ENCODE results near the gene CEP89.
"Not testable (repeated sequence)": the region's sequence is repeated elsewhere in the genome, so short reads cannot be mapped to it uniquely, and the experiment has no call there.

The CEP89 gene

DNA sequence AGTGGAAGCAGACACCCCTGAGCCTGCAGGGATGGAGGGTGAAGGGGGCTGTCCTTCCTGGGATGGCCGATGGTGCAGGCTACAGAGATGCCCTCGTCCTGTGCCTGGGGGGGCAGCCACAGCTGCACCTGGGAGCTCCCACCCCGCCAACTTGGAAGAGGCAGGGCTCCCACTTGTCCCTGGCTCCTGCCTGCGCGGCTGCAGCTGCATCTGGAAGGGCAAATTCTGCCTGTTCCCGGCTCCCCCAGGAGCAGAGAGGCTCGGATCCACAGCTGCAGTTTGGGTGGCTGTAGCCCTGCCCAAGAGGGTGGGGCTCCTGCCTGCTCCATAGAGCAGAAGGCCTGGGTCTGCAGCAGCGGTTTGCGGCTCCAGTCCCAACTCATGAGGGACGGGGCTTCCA lies 2.2 kb downstream of the CEP89 start:
- H3K79me2 ChIP-seq (ENCODE audit: insufficient read depth, low read length) = no peaks in the 10 kb centered on the region
- H3K4me2 ChIP-seq (ENCODE audit: low read depth, low read length, poor library complexity, severe bottlenecking) = no peak overlapping the region
- no peak overlapping the region for H3K27ac ChIP-seq (ENCODE audit: low read depth, low read length)
- H3K4me3 ChIP-seq (ENCODE audit: insufficient read depth, low read length, poor library complexity, severe bottlenecking) = no peak overlapping the region
- H3K9me2 ChIP-seq (replicated peaks; ENCODE audit: insufficient read depth, low read length) = no peaks in the 10 kb centered on the region
- H3K9ac ChIP-seq (ENCODE audit: low read length) = no peak overlapping the region
- no peaks in the 10 kb centered on the region for H3K36me3 ChIP-seq (ENCODE audit: low read length)
- H3F3A ChIP-seq (ENCODE audit: insufficient read depth) = no peaks in the 10 kb centered on the region
- no peaks in the 10 kb centered on the region for H3K9me3 ChIP-seq (ENCODE audit: insufficient read depth, low read length)
- no peak overlapping the region for H2AFZ ChIP-seq (ENCODE audit: low read depth, low read length, severe bottlenecking)
- H4K20me1 ChIP-seq (ENCODE audit: low read depth, low read length) = no peaks in the 10 kb centered on the region
- no peaks in the 10 kb centered on the region for H3K27me3 ChIP-seq (ENCODE audit: low read length)
- TF ChIP-seq, protein P1, sequence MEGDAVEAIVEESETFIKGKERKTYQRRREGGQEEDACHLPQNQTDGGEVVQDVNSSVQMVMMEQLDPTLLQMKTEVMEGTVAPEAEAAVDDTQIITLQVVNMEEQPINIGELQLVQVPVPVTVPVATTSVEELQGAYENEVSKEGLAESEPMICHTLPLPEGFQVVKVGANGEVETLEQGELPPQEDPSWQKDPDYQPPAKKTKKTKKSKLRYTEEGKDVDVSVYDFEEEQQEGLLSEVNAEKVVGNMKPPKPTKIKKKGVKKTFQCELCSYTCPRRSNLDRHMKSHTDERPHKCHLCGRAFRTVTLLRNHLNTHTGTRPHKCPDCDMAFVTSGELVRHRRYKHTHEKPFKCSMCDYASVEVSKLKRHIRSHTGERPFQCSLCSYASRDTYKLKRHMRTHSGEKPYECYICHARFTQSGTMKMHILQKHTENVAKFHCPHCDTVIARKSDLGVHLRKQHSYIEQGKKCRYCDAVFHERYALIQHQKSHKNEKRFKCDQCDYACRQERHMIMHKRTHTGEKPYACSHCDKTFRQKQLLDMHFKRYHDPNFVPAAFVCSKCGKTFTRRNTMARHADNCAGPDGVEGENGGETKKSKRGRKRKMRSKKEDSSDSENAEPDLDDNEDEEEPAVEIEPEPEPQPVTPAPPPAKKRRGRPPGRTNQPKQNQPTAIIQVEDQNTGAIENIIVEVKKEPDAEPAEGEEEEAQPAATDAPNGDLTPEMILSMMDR (IDR thresholded peaks at IDR 0.05; ENCODE audit: insufficient read depth, low read length, poor library complexity, severe bottlenecking) = no peak
- TF ChIP-seq EZH2phosphoT487 (conservative IDR thresholded peaks at IDR 0.05; ENCODE audit: low read length) = no peak

DNA sequence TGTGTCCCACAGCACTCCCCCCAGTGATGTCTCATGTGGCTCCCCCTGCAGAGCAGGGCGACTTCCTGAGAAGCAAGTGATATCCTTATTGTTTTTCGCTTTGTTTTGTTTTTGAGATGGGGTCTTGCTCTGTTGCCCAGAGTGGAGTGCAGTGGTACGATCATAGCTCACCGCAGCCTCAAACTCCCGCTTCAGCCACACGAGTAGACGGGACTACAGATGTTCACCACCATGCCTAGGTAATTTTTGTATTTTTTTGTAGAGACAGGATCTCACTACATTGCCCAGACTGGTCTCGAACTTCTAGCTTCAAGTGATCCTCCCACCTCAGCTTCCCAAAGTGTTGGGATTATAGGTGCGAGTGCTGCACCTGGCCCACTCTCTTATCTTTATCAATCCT lies 5.0 kb downstream of the CEP89 start:
- no peaks in the 10 kb centered on the region for H4K20me1 ChIP-seq (ENCODE audit: low read depth, low read length)
- H3K36me3 ChIP-seq (ENCODE audit: low read length) = no peaks in the 10 kb centered on the region
- no peak for TF ChIP-seq EZH2phosphoT487 (conservative IDR thresholded peaks at IDR 0.05; ENCODE audit: low read length)
- TF ChIP-seq, protein P1 (IDR thresholded peaks at IDR 0.05; ENCODE audit: insufficient read depth, low read length, poor library complexity, severe bottlenecking) = no peak
- no peaks in the 10 kb centered on the region for H3K79me2 ChIP-seq (ENCODE audit: insufficient read depth, low read length)
- no peaks in the 10 kb centered on the region for H3K9me2 ChIP-seq (replicated peaks; ENCODE audit: insufficient read depth, low read length)
- H3K27ac ChIP-seq (ENCODE audit: low read depth, low read length) = no peak overlapping the region
- H3K4me2 ChIP-seq (ENCODE audit: low read depth, low read length, poor library complexity, severe bottlenecking) = no peak overlapping the region
- no peaks in the 10 kb centered on the region for H3K27me3 ChIP-seq (ENCODE audit: low read length)
- H3F3A ChIP-seq (ENCODE audit: insufficient read depth) = no peaks in the 10 kb centered on the region
- no peaks in the 10 kb centered on the region for H3K9me3 ChIP-seq (ENCODE audit: insufficient read depth, low read length)
- no peak overlapping the region for H2AFZ ChIP-seq (ENCODE audit: low read depth, low read length, severe bottlenecking)
- H3K4me3 ChIP-seq (ENCODE audit: insufficient read depth, low read length, poor library complexity, severe bottlenecking) = no peak overlapping the region
- H3K9ac ChIP-seq (ENCODE audit: low read length) = no peak overlapping the region

DNA sequence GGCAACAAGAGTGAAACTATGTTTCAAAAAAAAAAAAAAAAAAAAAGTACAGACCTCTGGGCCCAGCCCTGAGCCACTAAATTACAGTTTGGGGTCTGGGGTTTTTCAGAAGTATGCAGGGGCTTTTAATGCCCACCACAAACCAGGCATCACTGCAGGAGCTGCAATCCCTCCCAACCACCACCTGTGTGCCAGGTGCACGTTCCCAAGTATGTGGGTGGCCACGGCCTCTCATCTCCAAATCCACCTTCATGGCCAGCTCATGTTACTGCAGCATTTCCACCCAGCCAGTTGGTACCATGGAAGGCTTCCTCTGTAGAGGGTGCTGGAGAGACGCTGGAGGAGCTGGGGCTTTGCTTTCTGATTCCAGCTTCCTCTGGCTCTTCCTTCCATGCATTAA lies 26.5 kb downstream of the CEP89 start:
- Histone ChIP-seq H3K9ac (ENCODE audit: low read length) (no peak overlapping the region), H4K20me1 (ENCODE audit: low read depth, low read length) (no peaks in the 10 kb centered on the region), H3F3A (ENCODE audit: insufficient read depth) (no peaks in the 10 kb centered on the region), H3K9me3 (ENCODE audit: insufficient read depth, low read length) (no peaks in the 10 kb centered on the region), H3K27ac (ENCODE audit: low read depth, low read length) (no peak overlapping the region), H3K4me3 (ENCODE audit: insufficient read depth, low read length, poor library complexity, severe bottlenecking) (no peak overlapping the region), H3K27me3 (ENCODE audit: low read length) (no peaks in the 10 kb centered on the region), H3K36me3 (ENCODE audit: low read length) (no peaks in the 10 kb centered on the region), H2AFZ (ENCODE audit: low read depth, low read length, severe bottlenecking) (no peak overlapping the region), H3K4me2 (ENCODE audit: low read depth, low read length, poor library complexity, severe bottlenecking) (no peak overlapping the region), H3K9me2 (replicated peaks; ENCODE audit: insufficient read depth, low read length) (no peaks in the 10 kb centered on the region), H3K79me2 (ENCODE audit: insufficient read depth, low read length) (no peaks in the 10 kb centered on the region)
- TF ChIP-seq, protein P1 (IDR thresholded peaks at IDR 0.05; ENCODE audit: insufficient read depth, low read length, poor library complexity, severe bottlenecking) = no peak
- no peak for TF ChIP-seq EZH2phosphoT487 (conservative IDR thresholded peaks at IDR 0.05; ENCODE audit: low read length)

DNA sequence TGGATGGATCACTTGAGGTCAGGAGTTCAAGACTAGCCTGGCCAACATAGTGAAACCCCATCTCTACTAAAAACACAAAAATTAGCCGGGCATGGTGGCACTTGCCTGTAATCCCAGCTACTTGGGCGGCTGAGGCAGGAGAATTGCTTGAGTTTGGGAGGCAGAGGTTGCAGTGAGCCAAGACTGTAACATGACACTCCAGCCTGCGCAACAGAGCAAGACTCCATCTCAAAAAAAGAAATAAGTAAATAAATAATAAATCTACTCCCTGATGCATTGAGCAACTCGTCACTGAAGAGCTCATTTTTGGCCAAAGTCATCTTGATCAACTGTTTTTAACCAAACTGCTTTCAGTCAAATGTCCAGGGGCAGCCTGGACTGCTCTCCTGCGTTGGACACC lies 30.5 kb downstream of the CEP89 start:
- not testable (repeated sequence) for H3K27me3 ChIP-seq (ENCODE audit: low read length)

More for the DNA sequence above, 30.5 kb downstream of the CEP89 start:
- H3K9me3 ChIP-seq (ENCODE audit: insufficient read depth, low read length); H4K20me1 ChIP-seq (ENCODE audit: low read depth, low read length); H3K9me2 ChIP-seq (replicated peaks; ENCODE audit: insufficient read depth, low read length); H3K79me2 ChIP-seq (ENCODE audit: insufficient read depth, low read length); H3K4me3 ChIP-seq (ENCODE audit: insufficient read depth, low read length, poor library complexity, severe bottlenecking); H3K27ac ChIP-seq (ENCODE audit: low read depth, low read length); H3K4me2 ChIP-seq (ENCODE audit: low read depth, low read length, poor library complexity, severe bottlenecking); H3F3A ChIP-seq (ENCODE audit: insufficient read depth); H3K36me3 ChIP-seq (ENCODE audit: low read length); H2AFZ ChIP-seq (ENCODE audit: low read depth, low read length, severe bottlenecking); H3K9ac ChIP-seq (ENCODE audit: low read length): not testable (repeated sequence)
